NT2/D1 (cell line): ENCODE measurements around the gene ZBTB33.

Experiments used
- SUZ12 ChIP-seq: IDR thresholded peaks from 2 replicates; pipeline ENCODE4 v1.6.1; 2011; ENCODE audit not compliant: insufficient read length, insufficient read depth; ENCODE audit errors: extremely low read depth
- YY1 ChIP-seq: IDR thresholded peaks from 2 replicates; pipeline ENCODE4 v1.6.1; 2011; ENCODE audit not compliant: insufficient read length, insufficient read depth
- ZNF274 ChIP-seq: IDR thresholded peaks from 2 replicates; pipeline ENCODE4 v1.6.1; 2011; ENCODE audit warnings: mild to moderate bottlenecking, low read depth, low read length

- TF ChIP-seq YY1 (no peak), ZNF274 (no peak), SUZ12 (no peak)
Measured at GRCh38 chrX:120205816-120206753, 44.5 kb upstream of the ZBTB33 start.
